HG03457 (cell line): ENCODE data around the gene ENPEP.

Experiments
- ATAC-seq: cut with Tn5 transposase; IDR thresholded peaks from one replicate; pipeline ENCODE4 v1.9.1; 2021; ENCODE audit warnings: moderate number of reproducible peaks; ENCODE audit not compliant: unreplicated experiment

The ENPEP gene

DNA sequence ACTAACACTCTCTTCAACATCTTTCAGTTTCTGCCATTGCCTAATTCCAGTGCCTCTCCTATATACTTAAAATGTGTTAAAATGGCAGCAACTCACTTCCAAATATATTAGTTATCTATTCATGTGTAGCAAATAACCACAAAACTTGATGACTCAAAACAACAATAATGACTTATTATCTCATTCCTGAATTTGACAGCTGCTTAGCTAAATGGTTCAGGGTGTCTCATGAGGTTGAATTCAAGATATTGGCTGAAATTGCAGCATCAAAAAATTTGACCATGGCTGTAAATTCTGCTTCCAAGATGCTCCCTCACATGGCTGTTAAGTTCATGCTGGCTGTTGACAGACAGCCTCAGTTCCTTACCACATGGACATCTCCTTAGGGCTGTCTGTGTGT is 121.6 kb downstream of the ENPEP start:
- ATAC-seq: no peak

DNA sequence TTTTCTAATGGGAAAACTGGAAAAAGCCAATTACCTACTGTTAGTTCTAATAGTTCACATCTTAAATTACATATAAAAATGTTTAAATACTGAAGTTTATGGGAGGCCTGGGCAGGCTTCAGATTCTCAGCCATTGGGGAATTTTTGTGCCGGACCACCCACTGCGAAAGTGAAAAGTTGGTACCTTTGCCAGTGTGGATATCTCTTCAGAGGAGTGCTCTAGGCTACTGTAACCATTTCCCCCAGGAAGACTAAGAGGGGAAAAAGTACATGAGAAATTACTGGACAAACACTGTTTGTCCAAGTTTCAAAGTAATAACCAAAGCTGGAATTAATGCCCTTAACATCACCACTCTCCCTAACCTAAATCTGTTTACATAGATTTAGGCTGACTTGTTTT is 126.1 kb downstream of the ENPEP start:
- no peak for ATAC-seq

DNA sequence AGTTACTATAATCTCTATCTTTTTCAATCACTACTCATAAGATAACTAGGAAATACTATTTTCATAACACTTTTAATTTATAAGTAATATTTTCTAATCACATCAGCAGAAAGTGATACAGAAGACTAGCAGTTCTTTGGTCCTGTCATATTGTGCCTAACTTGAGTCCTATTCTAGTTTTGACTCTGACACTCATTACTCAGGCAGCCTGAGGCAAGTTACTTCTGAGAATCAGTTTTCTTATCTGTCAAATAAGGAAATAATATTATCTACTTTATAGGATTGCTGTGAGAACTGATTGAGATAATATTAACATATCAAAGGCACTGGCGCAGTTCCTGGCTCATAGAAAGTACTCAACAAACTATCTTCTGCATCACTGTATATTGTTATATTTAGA is 129.1 kb downstream of the ENPEP start:
- no peak for ATAC-seq

DNA sequence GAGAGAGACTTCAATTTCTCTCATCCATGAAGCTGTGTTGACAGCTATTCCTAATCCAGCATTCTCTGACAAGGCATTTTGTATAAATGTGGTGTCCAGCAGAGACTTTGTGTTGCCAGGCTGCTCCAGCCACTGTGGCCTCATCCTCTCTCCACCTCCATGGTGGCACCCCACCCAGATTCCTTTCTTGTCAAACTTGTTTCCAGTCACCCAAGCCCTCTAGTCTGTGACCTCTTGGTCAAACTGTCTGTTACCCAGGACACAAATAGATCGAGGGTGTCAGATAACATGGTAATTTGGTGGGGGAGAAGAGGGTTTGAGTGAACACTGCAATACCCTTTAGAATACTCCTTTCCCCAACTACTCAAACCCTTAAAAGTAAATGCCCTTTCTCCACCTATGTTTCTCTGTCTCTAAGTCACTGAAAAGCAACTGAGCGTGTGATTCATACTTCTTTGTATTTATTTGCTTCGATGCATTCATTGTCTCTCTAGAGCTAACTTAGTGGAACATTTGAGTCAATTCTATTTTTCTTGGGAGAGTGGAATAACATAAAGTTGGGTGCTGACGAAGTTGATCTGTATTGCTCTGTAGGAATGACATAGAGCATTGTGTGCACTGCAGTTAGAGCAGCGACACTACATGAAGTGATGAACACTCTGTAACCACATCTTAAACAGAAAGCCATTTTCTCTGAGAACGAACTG is 133.2 kb downstream of the ENPEP start:
- no peak for ATAC-seq

DNA sequence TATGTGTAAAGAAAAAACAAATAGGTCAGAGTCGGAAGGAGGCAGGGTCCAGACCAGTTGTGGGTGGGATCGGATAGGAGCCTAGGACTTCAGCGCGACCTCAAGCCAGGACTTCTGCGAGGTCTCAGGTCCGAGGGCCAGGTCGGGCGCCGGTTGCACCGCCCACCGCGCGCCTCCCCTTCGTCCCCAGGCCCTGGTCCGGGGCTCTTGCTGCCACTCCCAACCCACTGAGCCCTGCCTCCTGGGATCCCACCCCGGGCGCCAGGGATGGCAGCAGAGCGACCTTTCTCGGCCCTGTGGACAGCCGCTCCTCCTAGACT is 134.6 kb downstream of the ENPEP start:
- no peak for ATAC-seq

DNA sequence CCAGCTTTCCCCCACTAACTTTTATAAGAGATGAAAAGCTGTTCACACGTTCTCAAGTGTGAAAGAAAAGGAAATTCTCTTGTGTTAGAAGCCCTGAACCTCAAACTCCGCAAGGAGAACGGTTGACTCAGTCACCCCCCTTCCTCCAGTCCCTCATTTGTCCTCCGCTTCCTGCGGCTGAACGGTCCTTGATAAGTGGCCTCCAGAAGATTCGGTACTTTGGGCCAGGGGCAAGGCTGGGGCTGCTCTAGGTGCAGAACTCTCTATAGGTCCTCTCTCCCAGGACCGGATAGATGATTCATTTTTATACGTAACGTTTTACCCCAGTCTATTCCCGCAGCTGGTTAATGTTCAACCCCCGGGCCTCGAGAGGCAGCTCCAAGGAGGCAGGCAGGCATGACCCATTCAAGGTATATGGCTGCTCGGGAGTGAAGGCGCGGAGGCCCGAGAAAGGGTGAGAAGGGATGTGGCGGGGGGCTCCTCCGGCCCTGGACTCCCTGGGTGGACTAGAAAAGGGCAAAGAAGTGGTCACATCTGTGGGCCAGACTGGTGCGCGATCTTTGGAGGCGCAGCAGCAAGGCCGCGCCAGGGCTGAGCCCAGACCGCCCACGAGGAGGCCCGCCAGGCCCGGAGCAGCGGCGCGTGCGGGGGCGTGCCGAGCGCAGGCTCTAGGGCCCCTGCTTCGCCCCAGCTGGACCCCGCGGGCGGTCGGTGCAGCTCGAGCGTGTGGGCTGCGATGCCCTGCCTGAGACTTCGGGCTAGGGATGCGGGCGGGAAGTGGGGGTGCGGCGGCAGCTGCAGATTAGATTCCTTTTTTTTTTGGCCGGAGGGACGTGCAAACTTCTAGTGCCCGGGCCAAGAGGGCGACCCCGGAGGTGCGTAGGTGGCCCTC is 135.2 kb downstream of the ENPEP start:
- peak; percentile 91 for ATAC-seq

DNA sequence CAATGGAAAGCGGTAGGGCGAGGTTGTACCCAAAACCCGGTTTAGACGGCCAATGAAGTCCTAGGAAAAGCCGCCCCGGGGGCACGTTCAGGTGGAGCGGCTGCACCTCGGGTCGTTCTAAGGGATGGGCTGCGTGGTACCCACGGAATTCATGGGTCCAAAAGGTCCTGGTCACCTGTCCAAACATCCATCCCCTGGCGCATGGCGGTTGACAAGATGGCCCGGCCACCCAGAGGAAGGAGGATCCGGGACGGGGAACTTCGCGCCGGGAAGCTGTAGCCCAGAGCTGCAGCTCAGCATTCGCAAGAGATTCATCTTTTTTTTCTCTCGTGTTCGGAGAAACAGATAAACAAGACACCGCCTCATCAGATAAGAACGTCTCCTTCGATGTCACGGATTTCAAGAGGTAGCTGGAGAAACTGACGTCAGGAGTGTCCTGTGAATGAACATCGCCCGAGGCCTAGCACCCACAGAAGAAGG is 136.1 kb downstream of the ENPEP start:
- no peak for ATAC-seq

DNA sequence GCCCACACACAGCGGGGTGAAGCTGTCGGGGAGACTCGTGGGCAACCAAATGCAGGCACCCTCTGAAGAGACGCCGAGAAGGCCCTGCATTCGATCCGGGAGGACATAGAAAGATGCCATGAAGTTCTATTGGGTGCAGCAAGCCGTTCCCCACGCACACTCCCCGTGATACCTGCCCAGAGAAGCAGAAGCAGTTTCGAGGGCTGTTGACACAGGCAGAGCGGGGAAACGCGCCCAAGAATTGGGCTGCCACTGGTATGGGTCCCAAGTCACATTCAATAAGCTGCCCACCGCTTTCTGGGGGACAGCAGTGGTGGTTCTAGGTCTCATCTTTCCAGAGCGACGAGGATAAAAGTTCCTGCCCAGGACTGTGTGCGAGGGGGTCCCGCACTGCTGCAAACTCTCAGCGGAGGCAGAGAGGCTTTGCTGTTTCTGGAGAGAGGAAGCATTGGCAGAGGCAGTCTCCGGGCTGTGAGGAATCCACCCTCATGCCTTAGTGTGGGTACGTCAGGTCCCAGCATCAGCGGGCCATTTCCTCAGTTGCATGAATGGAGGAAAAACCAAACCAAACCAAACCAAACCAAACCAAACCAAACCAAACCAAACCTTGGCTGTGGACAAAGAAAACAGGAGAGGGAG is 136.8 kb downstream of the ENPEP start:
- ATAC-seq: no peak

DNA sequence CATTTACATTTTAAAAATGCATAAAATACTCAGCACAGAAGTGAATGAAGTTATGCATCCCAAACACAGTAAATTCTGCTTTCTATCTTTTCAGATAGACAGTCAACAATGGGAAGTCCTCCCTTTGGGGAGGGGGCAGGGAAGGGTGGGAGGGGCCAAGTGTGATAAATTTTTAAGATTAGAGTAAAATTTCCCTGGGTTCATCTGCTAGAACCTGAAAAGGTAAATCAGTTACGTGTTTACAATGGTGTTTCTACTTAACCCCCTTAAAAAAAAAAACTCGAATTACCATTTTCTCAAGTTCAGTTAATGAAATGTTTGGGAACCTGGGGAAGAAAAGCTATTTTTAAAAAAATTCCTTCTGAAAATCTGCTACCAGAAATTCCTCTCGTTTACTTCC is 137.8 kb downstream of the ENPEP start:
- no peak for ATAC-seq

DNA sequence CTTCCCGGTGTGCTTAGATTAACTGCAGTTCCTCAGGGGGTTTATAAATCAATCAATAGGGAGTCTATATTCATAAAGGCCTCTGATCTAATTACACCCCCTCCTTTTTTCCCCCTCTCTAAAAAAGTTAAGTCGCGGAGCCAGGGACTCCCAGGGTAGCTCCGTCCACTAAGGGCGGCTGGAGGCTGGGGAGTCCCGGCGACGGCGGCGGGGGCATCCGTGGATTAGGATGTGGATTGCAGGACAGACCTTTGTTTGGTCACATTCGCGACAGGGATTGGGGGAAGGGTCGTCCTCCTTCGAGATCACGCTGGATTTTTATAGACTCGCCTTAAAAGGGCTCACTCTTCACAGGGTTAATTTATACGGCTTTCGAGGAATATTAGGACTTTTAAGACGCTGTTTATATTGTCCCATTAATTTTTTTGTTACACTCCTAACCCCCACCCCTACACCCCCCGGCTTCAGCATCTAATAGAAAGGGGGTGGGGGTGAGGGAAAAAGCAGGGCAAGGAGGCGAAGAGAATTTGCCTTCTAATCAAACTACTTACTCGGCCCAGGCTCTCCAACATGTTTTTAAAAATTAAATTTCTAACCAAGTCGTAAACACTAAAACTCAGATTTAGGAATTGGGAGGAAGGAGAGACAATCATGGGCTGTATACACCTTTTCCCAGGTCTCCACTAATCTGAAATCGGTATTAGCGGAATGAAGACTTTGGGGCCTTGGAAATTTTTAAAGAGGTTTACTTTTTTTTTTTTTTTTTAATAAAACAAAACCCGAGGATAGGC is 138.4 kb downstream of the ENPEP start:
- ATAC-seq: no peak
